IPS DF 4.7 (cell line): ENCODE results near the gene HSPA4.

ENCODE experiments used
- DNase-seq: peaks from one replicate; pipeline ENCODE4 v3.0.0-alpha.2; 2013; ENCODE audit warnings: low spot score; ENCODE audit errors: extremely low read depth

HSPA4 gene

DNA sequence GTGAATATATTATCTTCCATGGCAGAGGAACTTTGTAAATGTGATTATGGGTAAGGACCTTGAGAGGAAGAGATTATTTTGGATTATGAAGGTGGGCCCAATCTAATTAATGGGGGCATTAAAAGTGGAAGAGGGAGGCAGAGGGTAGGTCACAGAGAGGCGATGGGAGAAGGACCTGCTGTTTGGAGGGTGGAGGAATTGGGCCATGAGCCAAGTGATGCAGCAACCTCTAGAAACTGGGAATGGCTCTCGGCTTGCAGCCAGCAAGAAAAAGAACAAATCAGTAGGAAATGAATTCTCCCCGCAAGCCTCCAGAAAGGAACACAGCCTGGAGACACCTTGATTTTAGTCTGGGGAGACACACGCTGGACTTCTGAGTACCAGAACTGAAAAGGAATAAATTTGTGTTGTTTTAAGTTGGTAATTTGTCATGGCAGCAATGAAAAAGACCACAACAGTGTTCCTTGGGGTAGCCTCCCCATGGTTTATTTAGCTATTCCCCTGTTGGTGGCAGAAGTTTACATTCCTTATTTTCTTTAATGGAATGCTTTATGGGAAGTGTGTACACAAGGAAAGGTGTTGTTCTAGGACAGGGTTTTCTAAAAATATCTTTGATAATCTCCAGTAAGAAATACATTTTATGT is 103.6 kb downstream of the HSPA4 start:
- no peak for DNase-seq
